HepG2 (cell line): Measurements from ENCODE around the gene SLC23A2. TPM values are rescaled to one million over a fixed set of nuclear protein-coding genes. Genes with fewer than 3 reads are reported as not detected.

Experiments
- ATAC-seq: fragments of 200-7000 bp; cut with Tn5 transposase; 3 replicates; pipeline ENCODE4 v1.9.1; 2020; ENCODE audit warnings: mild to moderate bottlenecking, moderate library complexity
- BruUV-seq: library from RNA; stranded (reverse); fragments of 400-500 nt; replicated peaks from 2 replicates; lab custom pipeline; 2021; lab: Mats Ljungman, UMichigan
- CTCF ChIA-PET: fragments of 300-600 bp; formaldehyde crosslinking; extraction: SDS; loops from one replicate; lab custom pipeline; 2021; ENCODE audit warnings: low total read pairs, inconsistent platforms, low intra/inter-chr PET ratio; lab: Yijun Ruan, JAX
- POLR2A ChIA-PET: fragments of 350-600 bp; sonication (Branson Sonifier 250); formaldehyde crosslinking; loops from one replicate; lab custom pipeline; 2020; ENCODE audit warnings: antibody characterized with exemption, inconsistent platforms; lab: Yijun Ruan, JAX
- DNase-seq: peaks from one replicate; pipeline ENCODE4 v3.0.0-alpha.2; 2015; ENCODE audit warnings: low spot score
- FAIRE-seq: peaks from 3 replicates; lab custom pipeline; 2011; peaks lifted over from hg19 to GRCh38; lab: Jason Lieb, UNC
- H2AFZ ChIP-seq: one replicate; pipeline ENCODE4 v1.6.1; 2011; ENCODE audit warnings: low read length, inconsistent platforms
- H3K27ac ChIP-seq: fragments of 300-600 bp; 3 replicates; pipeline ENCODE4 v1.8.0; 2011; ENCODE audit warnings: mixed run types, mild to moderate bottlenecking, mixed read lengths, low read length, inconsistent platforms; ENCODE audit not compliant: insufficient read depth; ENCODE audit errors: extremely low read length
- H3K27me3 ChIP-seq, 2 experiments: fragments of 200-600 bp in 1 of 2; 2 replicates in 1 of 2; 3 replicates in 1 of 2; pipeline versions ENCODE4 v1.6.0 to v1.8.0; 2011; ENCODE audit warnings: low read length in 2 of 2, mild to moderate bottlenecking in 2 of 2, moderate library complexity in 2 of 2, inconsistent platforms in 1 of 2; ENCODE audit not compliant: insufficient read depth in 2 of 2, control insufficient read depth in 1 of 2
- H3K36me3 ChIP-seq, 2 experiments: fragments of 200-600 bp in 1 of 2; replicated peaks in 1 of 2; 2 replicates in 1 of 2; 3 replicates in 1 of 2; pipeline versions ENCODE4 v1.5.1 to v1.8.0; 2011; ENCODE audit warnings: low read length in 2 of 2, inconsistent platforms in 1 of 2; ENCODE audit not compliant: insufficient read depth in 2 of 2, control insufficient read depth in 1 of 2
- H3K4me1 ChIP-seq: 2 replicates; pipeline ENCODE4 v1.5.1; 2012; ENCODE audit warnings: low read length, inconsistent platforms; ENCODE audit not compliant: insufficient read depth
- H3K4me2 ChIP-seq: 2 replicates; pipeline ENCODE4 v1.6.0; 2011; ENCODE audit warnings: low read depth, low read length, inconsistent platforms
- H3K4me3 ChIP-seq, 3 experiments: fragments of 200-600 bp in 1 of 3; sonication (generic), shearing (Covaris generic) in 1 of 3; replicated peaks in 1 of 3; 2 replicates each; pipeline ENCODE4 v1.5.1; 2011 to 2016; ENCODE audit warnings: low read length in 3 of 3, inconsistent platforms in 2 of 3, low read depth in 2 of 3, mild to moderate bottlenecking in 2 of 3, control low read depth in 1 of 3, mixed read lengths in 1 of 3; ENCODE audit not compliant: insufficient read depth in 1 of 3
- H3K79me2 ChIP-seq: one replicate; pipeline ENCODE4 v1.6.1; 2011; ENCODE audit warnings: low read length, inconsistent platforms; ENCODE audit not compliant: insufficient read depth
- H3K9ac ChIP-seq: 2 replicates; pipeline ENCODE4 v1.6.0; 2011; ENCODE audit warnings: mild to moderate bottlenecking, low read depth, low read length, inconsistent platforms; ENCODE audit not compliant: insufficient read depth
- H3K9me3 ChIP-seq: 2 replicates; pipeline ENCODE4 v1.5.1; 2012; ENCODE audit warnings: mild to moderate bottlenecking, low read length
- H4K20me1 ChIP-seq: 2 replicates; pipeline ENCODE4 v1.6.0; 2011; ENCODE audit warnings: inconsistent platforms, mild to moderate bottlenecking, low read length, moderate library complexity; ENCODE audit not compliant: insufficient read depth
- NFYB ChIP-seq: sonication (generic); formaldehyde crosslinking; IDR thresholded peaks from 2 replicates; pipeline ENCODE4 v1.4.0; 2020; ENCODE audit warnings: missing genetic modification reagents
- RFX3 ChIP-seq: IDR thresholded peaks from 2 replicates; pipeline ENCODE4 v1.6.1; 2016; ENCODE audit warnings: missing biosample characterization, missing genetic modification reagents
- SP4 ChIP-seq: sonication (generic); formaldehyde crosslinking; IDR thresholded peaks from 2 replicates; pipeline ENCODE4 v1.8.1; 2023; ENCODE audit warnings: mild to moderate bottlenecking, missing genetic modification reagents
- TBP ChIP-seq: sonication (generic); formaldehyde crosslinking; IDR thresholded peaks from 2 replicates; pipeline ENCODE4 v1.5.0; 2020; ENCODE audit warnings: missing genetic modification reagents
- ZBED4 ChIP-seq: sonication (generic); formaldehyde crosslinking; IDR thresholded peaks from 2 replicates; pipeline ENCODE4 v1.4.0; 2020; ENCODE audit warnings: missing genetic modification reagents, borderline replicate concordance
- ZNF460 ChIP-seq: sonication (generic); formaldehyde crosslinking; IDR thresholded peaks from 2 replicates; pipeline ENCODE4 v1.5.1; 2020; ENCODE audit warnings: missing genetic modification reagents, mild to moderate bottlenecking, borderline replicate concordance
- ZNF512 ChIP-seq: sonication (generic); formaldehyde crosslinking; IDR thresholded peaks from 2 replicates; pipeline ENCODE4 v1.4.0; 2020; ENCODE audit warnings: mild to moderate bottlenecking, missing genetic modification reagents
- ZNF724P ChIP-seq: sonication (generic); formaldehyde crosslinking; IDR thresholded peaks from 2 replicates; pipeline ENCODE4 v1.8.0; 2022; ENCODE audit warnings: missing genetic modification reagents, borderline replicate concordance
- WGBS: methylation state at CpG from one replicate; pipeline ENCODE4 v1.1.6; 2017; ENCODE audit warnings: low lambda C conversion rate; 5-methylcytosine and 5-hydroxymethylcytosine counted together
- in situ Hi-C: cut with HindIII; loops from 2 replicates; pipeline ENCODE4 v1.10.0; 2017; ENCODE audit warnings: low pct_unique_long_range_greater_than_20kb; ENCODE audit not compliant: extremely low pct_ligation_motif_present
- intact Hi-C: fragments of 100-400 bp; cut with micrococcal nuclease; formaldehyde crosslinking; loops from one replicate; pipeline ENCODE4 v1.10.0; 2022; ENCODE audit not compliant: unreplicated experiment
- polyA plus RNA-seq, 8 experiments: library from polyadenylated mRNA; depleted of rRNA in 3 of 8; stranded (reverse) in 7 of 8; unstranded in 1 of 8; fragments of >200 nt; fragmentation: Illumina TruSeq in 4 of 8; extraction: Trizol in 4 of 8; gene quantifications; 2 replicates each; pipeline versions ENCODE4 v1.2.1 to v1.2.3, GENCODE V29; 2011 to 2016; ENCODE audit warnings: low read depth in 4 of 8, missing spikeins in 1 of 8, mixed read lengths in 1 of 8; ENCODE audit not compliant: insufficient read depth in 1 of 8
- total RNA-seq, 5 experiments: library from RNA; depleted of rRNA; stranded (reverse); fragments of >200 nt; fragmentation: Illumina TruSeq; extraction: Trizol; gene quantifications; 2 replicates each; pipeline ENCODE4 v1.2.3, GENCODE V29; 2016; ENCODE audit warnings: low read depth in 1 of 5
- TF ChIP-seq, protein P1 (sequence below): IDR thresholded peaks from 2 replicates; pipeline ENCODE4 v1.6.1; 2016; ENCODE audit warnings: control low read depth
- TF ChIP-seq, protein P2 (sequence below): sonication (generic); formaldehyde crosslinking; IDR thresholded peaks from 2 replicates; pipeline ENCODE4 v1.8.0; 2022; ENCODE audit warnings: missing genetic modification reagents, mild to moderate bottlenecking, inconsistent platforms, borderline replicate concordance

SLC23A2 gene
- total and polyA plus RNA-seq, 2 of the 13 experiments (the other 11 are each of a cell fraction or from before 2014, with no cell fraction given), result 42.2 to 51.2 TPM

- Histone ChIP-seq H3K79me2 (no peaks in the 10 kb centered on the region), H2AFZ (no peak overlapping the region), H3K9me3 (no peaks in the 10 kb centered on the region), H3K4me2 (no peak overlapping the region), H3K27ac (no peak overlapping the region), H4K20me1 (no peaks in the 10 kb centered on the region; the same call in 1 of the 2 replicates), H3K36me3 (peaks cover 63 to 76% of the 10 kb centered on the region in 2 experiments), H3K27me3 (no peaks in the 10 kb centered on the region), H3K9ac (no peak overlapping the region), H3K4me3 (no peak overlapping the region), H3K4me1 (no peaks in the 10 kb centered on the region)
- no peak for ATAC-seq
- FAIRE-seq, result no peak
- intact Hi-C loops, result no loop called here
- no TSS peak for BruUV-seq
- ChIA-PET CTCF (no interaction called here), POLR2A (no interaction called here)
- WGBS, result 97% methylated on average over 6 of the region's 6 CpGs
- DNase-seq, result no peak
- TF ChIP-seq TBP (no peak), ZNF724P (peak; percentile 52; the same call in 1 of the 2 replicates)
- in situ Hi-C loops, result no loop called here
These were observed 109.3 kb downstream of the SLC23A2 start for GRCh38 chr20:4891997-4892396.

DNA sequence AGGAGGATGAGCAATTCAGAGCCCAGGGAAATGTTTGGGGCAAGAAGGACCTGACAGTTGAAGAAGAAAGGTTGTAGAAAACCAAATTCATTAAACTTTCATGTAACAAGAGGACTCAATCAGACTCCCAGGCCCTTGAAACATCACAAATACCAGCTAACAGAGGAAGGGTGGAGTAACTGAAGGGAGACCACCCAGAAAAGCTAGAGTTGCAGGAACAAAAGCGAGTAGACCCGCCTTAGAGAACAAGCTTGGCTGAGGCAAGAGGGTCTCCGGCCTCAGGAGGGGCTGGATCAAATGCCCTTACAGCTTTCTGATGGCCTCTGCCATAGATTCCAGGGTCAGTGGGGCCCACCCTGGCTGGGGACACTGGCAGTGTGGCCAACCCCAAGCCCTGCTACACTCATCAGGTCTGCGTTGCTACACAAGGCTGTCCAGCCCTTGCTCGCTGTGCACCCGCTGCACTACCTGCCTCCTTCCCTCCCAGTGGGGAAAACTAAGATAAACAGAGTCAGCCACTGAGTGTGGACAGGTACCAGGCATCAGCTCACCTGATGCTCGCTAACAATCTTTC lies 110.0 kb downstream of the SLC23A2 start:
- 86% methylated on average over 7 of the region's 7 CpGs for WGBS
- Histone ChIP-seq H3K9ac (no peak overlapping the region), H2AFZ (no peak overlapping the region), H3K9me3 (no peaks in the 10 kb centered on the region), H3K79me2 (no peaks in the 10 kb centered on the region), H3K4me1 (no peaks in the 10 kb centered on the region), H3K27ac (no peak overlapping the region), H3K4me2 (no peak overlapping the region), H4K20me1 (no peaks in the 10 kb centered on the region; the same call in 1 of the 2 replicates), H3K4me3 (no peak overlapping the region), H3K36me3 (peaks cover 62 to 75% of the 10 kb centered on the region in 2 experiments), H3K27me3 (no peaks in the 10 kb centered on the region)
- intact Hi-C loops (no loop called here), in situ Hi-C loops (no loop called here)
- ATAC-seq, result peak; percentile 17; the same call in 2 of the 3 replicates
- FAIRE-seq, result no peak
- BruUV-seq, result no TSS peak
- CTCF ChIA-PET, result no interaction called here
- no peak for DNase-seq
- POLR2A ChIA-PET, result no interaction called here
- TF ChIP-seq, protein P1, sequence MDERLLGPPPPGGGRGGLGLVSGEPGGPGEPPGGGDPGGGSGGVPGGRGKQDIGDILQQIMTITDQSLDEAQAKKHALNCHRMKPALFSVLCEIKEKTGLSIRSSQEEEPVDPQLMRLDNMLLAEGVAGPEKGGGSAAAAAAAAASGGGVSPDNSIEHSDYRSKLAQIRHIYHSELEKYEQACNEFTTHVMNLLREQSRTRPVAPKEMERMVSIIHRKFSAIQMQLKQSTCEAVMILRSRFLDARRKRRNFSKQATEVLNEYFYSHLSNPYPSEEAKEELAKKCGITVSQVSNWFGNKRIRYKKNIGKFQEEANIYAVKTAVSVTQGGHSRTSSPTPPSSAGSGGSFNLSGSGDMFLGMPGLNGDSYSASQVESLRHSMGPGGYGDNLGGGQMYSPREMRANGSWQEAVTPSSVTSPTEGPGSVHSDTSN (CRISPR knock-in tag), result no peak
- TF ChIP-seq ZNF460 (CRISPR knock-in tag) (no peak), ZNF512 (no peak), NFYB (CRISPR knock-in tag) (no peak), RFX3 (CRISPR knock-in tag) (no peak), ZBED4 (no peak), SP4 (CRISPR knock-in tag) (no peak)
- TF ChIP-seq, protein P2, sequence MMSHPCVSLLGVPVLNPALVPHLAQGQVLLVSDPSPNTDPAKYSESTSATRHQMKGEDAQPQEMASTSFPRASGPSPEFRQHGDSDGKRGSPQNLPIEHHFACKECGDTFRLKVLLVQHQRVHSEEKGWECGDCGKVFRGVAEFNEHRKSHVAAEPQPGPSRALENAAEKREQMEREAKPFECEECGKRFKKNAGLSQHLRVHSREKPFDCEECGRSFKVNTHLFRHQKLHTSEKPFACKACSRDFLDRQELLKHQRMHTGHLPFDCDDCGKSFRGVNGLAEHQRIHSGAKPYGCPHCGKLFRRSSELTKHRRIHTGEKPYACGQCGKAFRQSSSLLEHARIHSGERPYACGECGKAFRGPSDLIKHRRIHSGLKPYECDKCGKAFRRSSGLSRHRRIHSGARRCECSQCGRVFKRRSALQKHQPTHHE (CRISPR knock-in tag), result no peak
